ENCODE measurements around the gene NPR3.

DNA sequence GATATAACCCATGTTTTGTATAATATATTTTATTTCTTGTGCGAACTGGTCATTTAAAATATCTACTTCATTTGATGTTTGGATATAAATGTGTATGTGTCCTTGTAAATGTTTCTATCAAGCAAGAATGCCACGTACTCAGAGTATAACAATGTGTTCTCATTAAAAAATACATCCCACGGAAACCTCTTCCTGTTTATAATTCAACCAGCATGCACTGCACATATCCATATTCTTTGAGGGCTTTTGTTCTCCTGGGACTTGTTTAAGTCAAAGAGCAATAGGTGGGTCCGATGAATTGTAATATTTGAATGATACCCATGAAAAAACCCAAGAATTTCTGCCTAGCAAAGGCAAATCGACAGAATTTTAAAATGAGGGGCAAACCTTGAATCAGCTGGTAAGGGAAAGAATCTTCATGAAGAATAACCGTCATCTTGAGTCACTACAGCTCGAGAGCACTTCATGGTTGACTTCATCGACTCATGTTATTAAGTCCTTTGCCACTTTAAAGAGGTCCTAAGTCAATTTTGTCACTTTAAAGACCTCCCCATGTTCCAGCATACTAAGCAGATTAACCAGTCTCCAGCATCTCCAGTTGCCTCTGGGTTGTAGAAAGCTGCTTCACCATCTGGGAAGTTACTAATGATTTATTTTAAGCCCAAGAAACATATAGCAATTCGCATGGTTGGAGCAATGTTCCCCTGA lies 80.6 kb downstream of the NPR3 start:
- TF ChIP-seq, protein P1, sequence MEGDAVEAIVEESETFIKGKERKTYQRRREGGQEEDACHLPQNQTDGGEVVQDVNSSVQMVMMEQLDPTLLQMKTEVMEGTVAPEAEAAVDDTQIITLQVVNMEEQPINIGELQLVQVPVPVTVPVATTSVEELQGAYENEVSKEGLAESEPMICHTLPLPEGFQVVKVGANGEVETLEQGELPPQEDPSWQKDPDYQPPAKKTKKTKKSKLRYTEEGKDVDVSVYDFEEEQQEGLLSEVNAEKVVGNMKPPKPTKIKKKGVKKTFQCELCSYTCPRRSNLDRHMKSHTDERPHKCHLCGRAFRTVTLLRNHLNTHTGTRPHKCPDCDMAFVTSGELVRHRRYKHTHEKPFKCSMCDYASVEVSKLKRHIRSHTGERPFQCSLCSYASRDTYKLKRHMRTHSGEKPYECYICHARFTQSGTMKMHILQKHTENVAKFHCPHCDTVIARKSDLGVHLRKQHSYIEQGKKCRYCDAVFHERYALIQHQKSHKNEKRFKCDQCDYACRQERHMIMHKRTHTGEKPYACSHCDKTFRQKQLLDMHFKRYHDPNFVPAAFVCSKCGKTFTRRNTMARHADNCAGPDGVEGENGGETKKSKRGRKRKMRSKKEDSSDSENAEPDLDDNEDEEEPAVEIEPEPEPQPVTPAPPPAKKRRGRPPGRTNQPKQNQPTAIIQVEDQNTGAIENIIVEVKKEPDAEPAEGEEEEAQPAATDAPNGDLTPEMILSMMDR (IDR thresholded peaks at IDR 0.05) = no peak
- TF ChIP-seq POLR2A (IDR thresholded peaks at IDR 0.05) = no peak

Measured in sigmoid colon (tissue), 3 donors.